ENCODE measurements around the gene WASF2.

Gene WASF2

DNA sequence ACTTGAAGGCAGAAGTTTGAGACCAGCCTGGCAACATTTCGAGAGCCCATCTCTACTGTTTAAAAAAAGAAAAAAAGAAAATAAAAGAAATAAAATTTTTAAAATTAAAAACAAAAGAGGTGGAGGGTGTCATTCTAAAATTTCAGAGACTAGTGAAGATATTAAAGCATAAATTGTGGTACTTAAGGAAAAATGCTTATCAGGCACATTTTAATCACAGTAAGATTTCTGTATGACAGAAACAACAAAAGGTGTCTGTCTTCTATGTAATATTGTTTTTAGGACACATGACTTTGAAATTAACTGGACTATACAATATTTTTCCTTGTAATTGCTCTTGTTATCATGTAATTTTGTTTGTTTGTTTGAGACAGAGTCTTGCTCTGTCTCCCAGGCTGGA lies 4.6 kb downstream of the WASF2 start:
- H3K27me3 ChIP-seq (ENCODE audit: control insufficient read depth in 3 of 3, insufficient read depth in 3 of 3, low read depth in 1 of 3, low read length in 3 of 3), result no peaks in the 10 kb centered on the region
- no peak overlapping the region for H3K4me2 ChIP-seq (ENCODE audit: insufficient read depth, low read length, poor library complexity, severe bottlenecking)
- no peak overlapping the region for H3K23ac ChIP-seq (ENCODE audit: low read depth, low read length, poor library complexity)
- peaks cover 4% of the 10 kb centered on the region for H3K79me1 ChIP-seq (ENCODE audit: low read depth, low read length)
- H2BK120ac ChIP-seq (ENCODE audit: low read depth, low read length), result no peak overlapping the region
- no peak overlapping the region for H3K4me3 ChIP-seq (ENCODE audit: low read length in 2 of 2)
- H3K27ac ChIP-seq (replicated peaks; ENCODE audit: low read length), result no peak overlapping the region
- no peak overlapping the region for H2BK5ac ChIP-seq (ENCODE audit: low read length)
- no peak overlapping the region for H3K9ac ChIP-seq (ENCODE audit: low read depth, low read length, poor library complexity)
- H2BK12ac ChIP-seq (ENCODE audit: low read length), result no peak overlapping the region
- no peak overlapping the region for H4K91ac ChIP-seq (ENCODE audit: low read depth, low read length, poor library complexity)
- no peak overlapping the region for H3K14ac ChIP-seq (ENCODE audit: low read length)
- no peak for DNase-seq (ENCODE audit: low spot score)
- H3K4me1 ChIP-seq (ENCODE audit: control insufficient read depth in 2 of 2, insufficient read depth in 1 of 2, low read depth in 1 of 2, low read length in 2 of 2), result peaks cover 2 to 7% of the 10 kb centered on the region in 2 donors
- no peak overlapping the region for H2AFZ ChIP-seq (ENCODE audit: low read length)
- WGBS, 2 donors (ENCODE audit: extremely low coverage in 2 of 2, insufficient read length in 2 of 2, insufficient replicate concordance in 1 of 2), result no CpG with 5 or more reads among the region's 1 CpG
- peaks cover 0 to 19% of the 10 kb centered on the region in 2 donors for H3K36me3 ChIP-seq (replicated peaks in 1 of 2; ENCODE audit: control insufficient read depth in 2 of 2, insufficient read depth in 2 of 2, low read length in 2 of 2)
- no peak overlapping the region for H2BK15ac ChIP-seq (ENCODE audit: low read length)
- no peak overlapping the region for H4K8ac ChIP-seq (ENCODE audit: low read depth, low read length)
- H2AK5ac ChIP-seq (ENCODE audit: low read depth, low read length), result no peak overlapping the region
- no peak overlapping the region for H3K4ac ChIP-seq (ENCODE audit: low read length)
- H3K18ac ChIP-seq (ENCODE audit: low read length), result no peak overlapping the region
- H3K9me3 ChIP-seq (replicated peaks in 1 of 2; ENCODE audit: control insufficient read depth in 2 of 2, insufficient read depth in 1 of 2, low read depth in 1 of 2, low read length in 2 of 2), result no peaks in the 10 kb centered on the region

DNA sequence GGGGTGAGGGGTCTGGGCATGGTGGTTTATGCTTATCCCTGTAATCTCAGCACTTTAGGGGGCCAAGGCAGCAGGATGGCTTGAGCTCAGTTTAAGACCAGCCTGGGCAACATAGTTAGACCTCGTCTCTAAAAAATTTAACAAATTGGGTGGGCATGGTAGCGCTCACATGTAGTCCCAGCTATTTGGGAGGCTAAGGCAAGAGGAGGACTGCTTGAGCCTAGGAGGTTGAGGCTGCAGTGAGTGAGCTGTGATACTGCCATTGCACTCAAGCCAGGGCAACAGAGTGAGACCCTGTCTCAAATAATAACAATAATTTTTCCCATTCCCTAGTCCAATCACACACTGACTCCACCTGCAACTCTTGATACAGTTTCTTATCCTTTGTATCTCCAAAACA lies 6.3 kb downstream of the WASF2 start:
- no peak overlapping the region for H2AK5ac ChIP-seq (ENCODE audit: low read depth, low read length)
- peak overlapping the region; percentile 32 for H3K9ac ChIP-seq (ENCODE audit: low read depth, low read length, poor library complexity)
- no peak overlapping the region for H2BK120ac ChIP-seq (ENCODE audit: low read depth, low read length)
- H3K4me3 ChIP-seq (ENCODE audit: low read length in 2 of 2), result no peak overlapping the region
- no peak overlapping the region for H3K4me2 ChIP-seq (ENCODE audit: insufficient read depth, low read length, poor library complexity, severe bottlenecking)
- H2BK15ac ChIP-seq (ENCODE audit: low read length), result no peak overlapping the region
- H4K8ac ChIP-seq (ENCODE audit: low read depth, low read length), result no peak overlapping the region
- no peaks in the 10 kb centered on the region for H3K27me3 ChIP-seq (ENCODE audit: control insufficient read depth in 3 of 3, insufficient read depth in 3 of 3, low read depth in 1 of 3, low read length in 3 of 3)
- H2AFZ ChIP-seq (ENCODE audit: low read length), result no peak overlapping the region
- H3K4me1 ChIP-seq (ENCODE audit: control insufficient read depth in 2 of 2, insufficient read depth in 1 of 2, low read depth in 1 of 2, low read length in 2 of 2), result peaks cover 2 to 6% of the 10 kb centered on the region in 2 donors
- no peak overlapping the region for H2BK5ac ChIP-seq (ENCODE audit: low read length)
- H3K27ac ChIP-seq (replicated peaks; ENCODE audit: low read length), result no peak overlapping the region
- H3K4ac ChIP-seq (ENCODE audit: low read length), result no peak overlapping the region
- peaks cover 0 to 23% of the 10 kb centered on the region in 2 donors for H3K36me3 ChIP-seq (replicated peaks in 1 of 2; ENCODE audit: control insufficient read depth in 2 of 2, insufficient read depth in 2 of 2, low read length in 2 of 2)
- no peak overlapping the region for H3K14ac ChIP-seq (ENCODE audit: low read length)
- H3K18ac ChIP-seq (ENCODE audit: low read length), result no peak overlapping the region
- no peak overlapping the region for H2BK12ac ChIP-seq (ENCODE audit: low read length)
- no peak overlapping the region for H4K91ac ChIP-seq (ENCODE audit: low read depth, low read length, poor library complexity)
- peaks cover 0 to 3% of the 10 kb centered on the region in 2 donors for H3K9me3 ChIP-seq (replicated peaks in 1 of 2; ENCODE audit: control insufficient read depth in 2 of 2, insufficient read depth in 1 of 2, low read depth in 1 of 2, low read length in 2 of 2)
- no CpG with 5 or more reads among the region's 2 CpGs for WGBS, 2 donors (ENCODE audit: extremely low coverage in 2 of 2, insufficient read length in 2 of 2, insufficient replicate concordance in 1 of 2)
- H3K79me1 ChIP-seq (ENCODE audit: low read depth, low read length), result peaks cover 1% of the 10 kb centered on the region
- H3K23ac ChIP-seq (ENCODE audit: low read depth, low read length, poor library complexity), result no peak overlapping the region
- DNase-seq (ENCODE audit: low spot score), result no peak

DNA sequence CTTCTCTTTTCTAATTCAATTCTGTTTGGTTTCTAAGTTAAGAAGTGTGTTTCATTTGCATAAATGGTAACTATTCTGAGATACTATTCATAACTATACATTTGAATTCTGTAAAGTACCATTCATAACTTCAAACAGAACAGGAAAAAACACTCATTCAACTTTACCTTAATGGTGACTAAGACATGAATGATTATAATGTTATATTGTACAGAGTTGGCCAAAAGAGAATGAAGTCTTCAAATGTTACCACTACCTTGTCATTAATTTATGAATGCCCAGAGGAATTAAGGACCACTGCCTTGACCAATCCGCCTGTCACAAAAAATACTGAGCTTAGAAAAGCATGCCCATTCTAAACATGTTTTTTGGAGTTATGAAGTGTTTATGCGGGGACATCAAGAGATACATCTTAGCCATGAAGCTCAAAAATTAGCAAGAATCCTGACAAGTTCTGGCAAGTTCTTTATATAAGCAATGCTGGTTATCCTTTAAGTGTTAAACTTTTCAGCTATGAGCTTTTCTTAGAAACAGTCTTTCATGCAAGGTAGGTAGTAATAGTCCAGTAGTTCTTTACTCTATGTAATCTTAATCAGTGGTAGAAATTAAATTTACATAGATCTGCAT lies 7.9 kb downstream of the WASF2 start:
- no peak overlapping the region for H3K4ac ChIP-seq (ENCODE audit: low read length)
- H4K91ac ChIP-seq (ENCODE audit: low read depth, low read length, poor library complexity), result no peak overlapping the region
- no peak overlapping the region for H2AK5ac ChIP-seq (ENCODE audit: low read depth, low read length)
- H2BK15ac ChIP-seq (ENCODE audit: low read length), result no peak overlapping the region
- peaks cover 1% of the 10 kb centered on the region for H3K79me1 ChIP-seq (ENCODE audit: low read depth, low read length)
- H3K36me3 ChIP-seq (replicated peaks in 1 of 2; ENCODE audit: control insufficient read depth in 2 of 2, insufficient read depth in 2 of 2, low read length in 2 of 2), result peaks cover 0 to 28% of the 10 kb centered on the region in 2 donors
- H3K14ac ChIP-seq (ENCODE audit: low read length), result no peak overlapping the region
- no CpG with 5 or more reads among the region's 2 CpGs for WGBS, 2 donors (ENCODE audit: extremely low coverage in 2 of 2, insufficient read length in 2 of 2, insufficient replicate concordance in 1 of 2)
- no peaks in the 10 kb centered on the region for H3K27me3 ChIP-seq (ENCODE audit: control insufficient read depth in 3 of 3, insufficient read depth in 3 of 3, low read depth in 1 of 3, low read length in 3 of 3)
- H3K18ac ChIP-seq (ENCODE audit: low read length), result no peak overlapping the region
- no peak overlapping the region for H2BK5ac ChIP-seq (ENCODE audit: low read length)
- peaks cover 0 to 3% of the 10 kb centered on the region in 2 donors for H3K9me3 ChIP-seq (replicated peaks in 1 of 2; ENCODE audit: control insufficient read depth in 2 of 2, insufficient read depth in 1 of 2, low read depth in 1 of 2, low read length in 2 of 2)
- peaks cover 0 to 2% of the 10 kb centered on the region in 2 donors for H3K4me1 ChIP-seq (ENCODE audit: control insufficient read depth in 2 of 2, insufficient read depth in 1 of 2, low read depth in 1 of 2, low read length in 2 of 2)
- H3K4me3 ChIP-seq (ENCODE audit: low read length in 2 of 2), result no peak overlapping the region
- DNase-seq (ENCODE audit: low spot score), result no peak
- no peak overlapping the region for H2BK120ac ChIP-seq (ENCODE audit: low read depth, low read length)
- no peak overlapping the region for H3K23ac ChIP-seq (ENCODE audit: low read depth, low read length, poor library complexity)
- no peak overlapping the region for H3K9ac ChIP-seq (ENCODE audit: low read depth, low read length, poor library complexity)
- no peak overlapping the region for H4K8ac ChIP-seq (ENCODE audit: low read depth, low read length)
- no peak overlapping the region for H2BK12ac ChIP-seq (ENCODE audit: low read length)
- no peak overlapping the region for H3K27ac ChIP-seq (replicated peaks; ENCODE audit: low read length)
- no peak overlapping the region for H2AFZ ChIP-seq (ENCODE audit: low read length)
- H3K4me2 ChIP-seq (ENCODE audit: insufficient read depth, low read length, poor library complexity, severe bottlenecking), result no peak overlapping the region

DNA sequence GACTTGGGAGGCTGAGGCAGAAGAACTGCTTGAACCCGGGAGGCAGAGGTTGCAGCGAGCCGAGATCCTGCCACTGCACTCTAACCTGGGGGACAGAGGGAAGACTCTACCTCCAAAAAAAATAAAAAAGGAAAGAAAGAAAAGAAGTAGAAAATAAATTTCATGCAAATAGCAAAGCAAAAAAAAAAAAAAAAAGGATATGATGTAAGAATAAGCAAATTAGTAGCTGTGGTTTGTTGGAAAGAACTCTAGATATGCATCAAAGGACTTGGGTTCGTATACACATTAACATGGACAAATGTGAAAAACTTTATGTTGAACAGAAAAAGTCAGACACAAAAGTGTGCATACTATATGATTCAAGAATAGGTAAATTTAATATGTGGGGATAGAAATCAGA lies 11.9 kb downstream of the WASF2 start:
- Histone ChIP-seq H3K9me3 (replicated peaks in 1 of 2; ENCODE audit: control insufficient read depth in 2 of 2, insufficient read depth in 1 of 2, low read depth in 1 of 2, low read length in 2 of 2) (peaks cover 0 to 6% of the 10 kb centered on the region in 2 donors), H3K4me2 (ENCODE audit: insufficient read depth, low read length, poor library complexity, severe bottlenecking) (no peak overlapping the region), H3K36me3 (replicated peaks in 1 of 2; ENCODE audit: control insufficient read depth in 2 of 2, insufficient read depth in 2 of 2, low read length in 2 of 2) (peaks cover 0 to 24% of the 10 kb centered on the region in 2 donors), H3K27me3 (ENCODE audit: control insufficient read depth in 3 of 3, insufficient read depth in 3 of 3, low read depth in 1 of 3, low read length in 3 of 3) (no peaks in the 10 kb centered on the region), H3K79me1 (ENCODE audit: low read depth, low read length) (peaks cover 1% of the 10 kb centered on the region), H3K9ac (ENCODE audit: low read depth, low read length, poor library complexity) (no peak overlapping the region), H3K23ac (ENCODE audit: low read depth, low read length, poor library complexity) (no peak overlapping the region), H2AFZ (ENCODE audit: low read length) (no peak overlapping the region), H2BK12ac (ENCODE audit: low read length) (no peak overlapping the region), H4K8ac (ENCODE audit: low read depth, low read length) (no peak overlapping the region), H3K14ac (ENCODE audit: low read length) (no peak overlapping the region), H2AK5ac (ENCODE audit: low read depth, low read length) (no peak overlapping the region), H3K4me1 (ENCODE audit: control insufficient read depth in 2 of 2, insufficient read depth in 1 of 2, low read depth in 1 of 2, low read length in 2 of 2) (peaks cover 0 to 3% of the 10 kb centered on the region in 2 donors), H3K4me3 (ENCODE audit: low read length in 2 of 2) (no peak overlapping the region), H2BK120ac (ENCODE audit: low read depth, low read length) (no peak overlapping the region), H3K27ac (replicated peaks; ENCODE audit: low read length) (no peak overlapping the region), H4K91ac (ENCODE audit: low read depth, low read length, poor library complexity) (no peak overlapping the region), H2BK15ac (ENCODE audit: low read length) (no peak overlapping the region), H3K4ac (ENCODE audit: low read length) (no peak overlapping the region), H2BK5ac (ENCODE audit: low read length) (no peak overlapping the region), H3K18ac (ENCODE audit: low read length) (no peak overlapping the region)
- DNase-seq (ENCODE audit: low spot score), result no peak
- no CpG with 5 or more reads among the region's 4 CpGs for WGBS, 2 donors (ENCODE audit: extremely low coverage in 2 of 2, insufficient read length in 2 of 2, insufficient replicate concordance in 1 of 2)

Data from neuronal stem cell (in vitro differentiated cells).